ENCODE measurements around the gene TUBB. TPM values are rescaled to one million over a fixed set of nuclear protein-coding genes. Genes with fewer than 3 reads are reported as not detected.

Gene TUBB
- total and polyA plus RNA-seq, 4 experiments from 2014 or later = 74.8 to 300 (median 214) TPM

- intact Hi-C loops (cut with micrococcal nuclease) = no loop called here
- peaks cover 15 to 33% of the 10 kb centered on the region in 2 donors for H3K36me3 Mint-ChIP-seq
- H3K27ac ChIP-seq (ENCODE audit: low read depth, low read length) = peak overlapping the region; percentile 94
- H3K9me3 Mint-ChIP-seq = peaks cover 0 to 3% (median 0%) of the 10 kb centered on the region in 8 donors
- CTCF ChIA-PET (ENCODE audit: partially characterized antibody) = interaction anchor here (1.2 to 3.7 kb wide), 3 partner anchors 10 to 41 kb away, joined by 3 to 29 read pairs (median 26); no protein-coding TSS in a partner anchor
- no peaks in the 10 kb centered on the region for H3K9me3 ChIP-seq (ENCODE audit: control insufficient read depth in 1 of 2, low read length in 2 of 2)
- H3K4me3 Mint-ChIP-seq = peak overlapping the region; percentile 97 to 100 (median 99)
- H3K4me1 ChIP-seq (ENCODE audit: insufficient read depth, low read length) = peaks cover 40% of the 10 kb centered on the region
- DNase-seq = no peak
- no peaks in the 10 kb centered on the region for H3K36me3 ChIP-seq (ENCODE audit: insufficient read depth, low read length)
- H3K4me3 ChIP-seq (ENCODE audit: low read length in 2 of 2) = peak overlapping the region in 1 of 2 donors; percentile 100
- peak overlapping the region; percentile 85 to 99 (median 95) for H3K27ac Mint-ChIP-seq
- no peaks in the 10 kb centered on the region for H3K27me3 Mint-ChIP-seq
- H3K27me3 ChIP-seq (ENCODE audit: insufficient read depth, low read length) = no peaks in the 10 kb centered on the region
- POLR2A ChIA-PET (ENCODE audit: partially characterized antibody) = interaction anchor here (0.7 to 47.0 kb wide), 4 partner anchors 3 to 74 kb away, joined by 3 to 1474 read pairs (median 750); partner anchors contain the start of genes DHX16, MDC1, MRPS18B and NRM
- peaks cover 34 to 61% (median 41%) of the 10 kb centered on the region in 4 donors for H3K4me1 Mint-ChIP-seq
These were observed 31.6 kb upstream of the TUBB start for GRCh38 chr6:30688569-30688968.

- peak overlapping the region; percentile 94 for H3K27ac ChIP-seq (ENCODE audit: low read depth, low read length)
- Mint-ChIP-seq H3K36me3 (peaks cover 8 to 29% of the 10 kb centered on the region in 2 donors), H3K4me1 (peaks cover 34 to 61% (median 41%) of the 10 kb centered on the region in 4 donors), H3K9me3 (peaks cover 0 to 3% (median 0%) of the 10 kb centered on the region in 8 donors), H3K4me3 (peak overlapping the region; percentile 97 to 100 (median 99)), H3K27me3 (no peaks in the 10 kb centered on the region), H3K27ac (peak overlapping the region; percentile 83 to 99 (median 95))
- no peaks in the 10 kb centered on the region for H3K9me3 ChIP-seq (ENCODE audit: control insufficient read depth in 1 of 2, low read length in 2 of 2)
- no peak for DNase-seq
- H3K4me1 ChIP-seq (ENCODE audit: insufficient read depth, low read length) = peaks cover 40% of the 10 kb centered on the region
- ChIA-PET CTCF (ENCODE audit: partially characterized antibody) (interaction anchor here (0.8 to 3.7 kb wide), 4 partner anchors 11 to 42 kb away, joined by 3 to 29 read pairs (median 14); no protein-coding TSS in a partner anchor), POLR2A (ENCODE audit: partially characterized antibody) (interaction anchor here (4.7 to 47.0 kb wide), 3 partner anchors 4 to 75 kb away, joined by 27 to 1474 read pairs (median 1474); partner anchors contain the start of genes DHX16, MDC1, NRM and PPP1R18)
- intact Hi-C loops (cut with micrococcal nuclease) = no loop called here
- no peak overlapping the region for H3K4me3 ChIP-seq (ENCODE audit: low read length in 2 of 2)
- no peaks in the 10 kb centered on the region for H3K36me3 ChIP-seq (ENCODE audit: insufficient read depth, low read length)
- H3K27me3 ChIP-seq (ENCODE audit: insufficient read depth, low read length) = no peaks in the 10 kb centered on the region
These were observed 30.9 kb upstream of the TUBB start for GRCh38 chr6:30689022-30689865.

- H3K9me3 ChIP-seq (ENCODE audit: control insufficient read depth in 1 of 2, low read length in 2 of 2) = no peaks in the 10 kb centered on the region
- POLR2A ChIA-PET (ENCODE audit: partially characterized antibody) = interaction anchor here (4.7 to 47.0 kb wide), 3 partner anchors 4 to 75 kb away, joined by 27 to 1474 read pairs (median 1474); partner anchors contain the start of genes DHX16, MDC1, NRM and PPP1R18
- H3K4me1 ChIP-seq (ENCODE audit: insufficient read depth, low read length) = peaks cover 40% of the 10 kb centered on the region
- Mint-ChIP-seq H3K9me3 (peaks cover 0 to 3% (median 0%) of the 10 kb centered on the region in 8 donors), H3K4me3 (peak overlapping the region; percentile 78 to 93 (median 88)), H3K36me3 (peaks cover 6 to 24% of the 10 kb centered on the region in 2 donors), H3K4me1 (peaks cover 35 to 57% (median 41%) of the 10 kb centered on the region in 4 donors), H3K27ac (peak overlapping the region; percentile 83 to 96 (median 93)), H3K27me3 (no peaks in the 10 kb centered on the region)
- intact Hi-C loops (cut with micrococcal nuclease) = loop anchor here (1.0 kb wide), 1 partner anchor 8 kb away; no protein-coding TSS in a partner anchor
- no peaks in the 10 kb centered on the region for H3K27me3 ChIP-seq (ENCODE audit: insufficient read depth, low read length)
- CTCF ChIA-PET (ENCODE audit: partially characterized antibody) = interaction anchor here (0.8 to 3.7 kb wide), 4 partner anchors 11 to 41 kb away, joined by 3 to 29 read pairs (median 24); no protein-coding TSS in a partner anchor
- H3K36me3 ChIP-seq (ENCODE audit: insufficient read depth, low read length) = no peaks in the 10 kb centered on the region
- peak overlapping the region; percentile 46 for H3K27ac ChIP-seq (ENCODE audit: low read depth, low read length)
- DNase-seq = no peak
- H3K4me3 ChIP-seq (ENCODE audit: low read length in 2 of 2) = peak overlapping the region; percentile 68 to 76
These were observed 30.2 kb upstream of the TUBB start for GRCh38 chr6:30689985-30690384.

- H3K4me1 Mint-ChIP-seq = peaks cover 36 to 52% (median 41%) of the 10 kb centered on the region in 4 donors
- CTCF ChIA-PET (ENCODE audit: partially characterized antibody) = interaction anchor here (0.8 to 3.7 kb wide), 5 partner anchors 12 to 40 kb away, joined by 3 to 26 read pairs (median 12); no protein-coding TSS in a partner anchor
- intact Hi-C loops (cut with micrococcal nuclease) = loop anchor here (1.0 kb wide), 1 partner anchor 8 kb away; no protein-coding TSS in a partner anchor
- peaks cover 0 to 18% of the 10 kb centered on the region in 2 donors for H3K36me3 Mint-ChIP-seq
- no peaks in the 10 kb centered on the region for H3K27me3 Mint-ChIP-seq
- peak in 4 of 5 donors; percentile 49 to 59 (median 53) for DNase-seq
- Histone ChIP-seq H3K4me1 (ENCODE audit: insufficient read depth, low read length) (peaks cover 40% of the 10 kb centered on the region), H3K27me3 (ENCODE audit: insufficient read depth, low read length) (no peaks in the 10 kb centered on the region), H3K9me3 (ENCODE audit: control insufficient read depth in 1 of 2, low read length in 2 of 2) (no peaks in the 10 kb centered on the region), H3K36me3 (ENCODE audit: insufficient read depth, low read length) (no peaks in the 10 kb centered on the region), H3K4me3 (ENCODE audit: low read length in 2 of 2) (peak within 1 kb of the TSS; percentile 68 to 76), H3K27ac (ENCODE audit: low read depth, low read length) (peak within 1 kb of the TSS; percentile 46)
- H3K27ac Mint-ChIP-seq = peak within 1 kb of the TSS; percentile 83 to 96 (median 93)
- POLR2A ChIA-PET (ENCODE audit: partially characterized antibody) = interaction anchor here (4.7 to 47.0 kb wide), 3 partner anchors 5 to 76 kb away, joined by 27 to 1474 read pairs (median 1474); partner anchors contain the start of genes DHX16, MDC1, NRM and PPP1R18
- no peaks in the 10 kb centered on the region for H3K9me3 Mint-ChIP-seq
- H3K4me3 Mint-ChIP-seq = peak within 1 kb of the TSS; percentile 85 to 93 (median 90)
These were observed 29.5 kb upstream of the TUBB start, which contains the start of gene NRM for GRCh38 chr6:30690403-30691207. TSS of gene NRM (minus strand) at chr6:30690984. CDS start at chr6:30690974, 10 bp downstream.

GRCh38 chr6:30691208-30691847 lies 28.8 kb upstream of the TUBB start:
- H3K4me1 ChIP-seq (ENCODE audit: insufficient read depth, low read length) = peaks cover 40% of the 10 kb centered on the region
- no peaks in the 10 kb centered on the region for H3K36me3 ChIP-seq (ENCODE audit: insufficient read depth, low read length)
- H3K4me3 Mint-ChIP-seq = peak overlapping the region; percentile 85 to 91 (median 89)
- ChIA-PET POLR2A (ENCODE audit: partially characterized antibody) (interaction anchor here (4.7 to 47.0 kb wide), 3 partner anchors 6 to 77 kb away, joined by 27 to 1474 read pairs (median 1474); partner anchors contain the start of genes DHX16, MDC1, NRM and PPP1R18), CTCF (ENCODE audit: partially characterized antibody) (interaction anchor here (0.7 to 3.3 kb wide), 4 partner anchors 12 to 40 kb away, joined by 3 to 22 read pairs (median 8); no protein-coding TSS in a partner anchor)
- peak overlapping the region; percentile 49 to 96 (median 86) for H3K27ac Mint-ChIP-seq
- intact Hi-C loops (cut with micrococcal nuclease) = no loop called here
- DNase-seq = no peak
- H3K9me3 Mint-ChIP-seq = no peaks in the 10 kb centered on the region
- H3K4me1 Mint-ChIP-seq = peaks cover 35 to 47% (median 40%) of the 10 kb centered on the region in 4 donors
- H3K27me3 Mint-ChIP-seq = no peaks in the 10 kb centered on the region
- peak overlapping the region in 1 of 2 donors; percentile 68 for H3K4me3 ChIP-seq (ENCODE audit: low read length in 2 of 2)
- peak overlapping the region; percentile 46 for H3K27ac ChIP-seq (ENCODE audit: low read depth, low read length)
- H3K9me3 ChIP-seq (ENCODE audit: control insufficient read depth in 1 of 2, low read length in 2 of 2) = no peaks in the 10 kb centered on the region
- peaks cover 0 to 12% of the 10 kb centered on the region in 2 donors for H3K36me3 Mint-ChIP-seq
- no peaks in the 10 kb centered on the region for H3K27me3 ChIP-seq (ENCODE audit: insufficient read depth, low read length)

GRCh38 chr6:30696432-30696831 lies 23.7 kb upstream of the TUBB start:
- intact Hi-C loops (cut with micrococcal nuclease) = no loop called here
- POLR2A ChIA-PET (ENCODE audit: partially characterized antibody) = interaction anchor here (29.9 to 47.0 kb wide), 2 partner anchors 11 to 14 kb away, joined by 1474 read pairs; partner anchors contain the start of genes DHX16, MDC1, NRM and PPP1R18
- DNase-seq = no peak

More at GRCh38 chr6:30696432-30696831, 23.7 kb upstream of the TUBB start:
- peaks cover 1 to 5% of the 10 kb centered on the region in 2 donors for H3K36me3 Mint-ChIP-seq
- no peak overlapping the region for H3K4me3 Mint-ChIP-seq
- H3K4me3 ChIP-seq (ENCODE audit: low read length in 2 of 2) = no peak overlapping the region
- no peaks in the 10 kb centered on the region for H3K36me3 ChIP-seq (ENCODE audit: insufficient read depth, low read length)
- H3K9me3 Mint-ChIP-seq = no peaks in the 10 kb centered on the region
- CTCF ChIA-PET (ENCODE audit: partially characterized antibody) = interaction anchor here (0.8 to 2.0 kb wide), 4 partner anchors 15 to 34 kb away, joined by 3 to 9 read pairs (median 4); no protein-coding TSS in a partner anchor
- H3K4me1 Mint-ChIP-seq = peaks cover 3 to 7% (median 5%) of the 10 kb centered on the region in 4 donors
- no peak overlapping the region for H3K27ac Mint-ChIP-seq
- H3K9me3 ChIP-seq (ENCODE audit: control insufficient read depth in 1 of 2, low read length in 2 of 2) = no peaks in the 10 kb centered on the region
- peaks cover 3% of the 10 kb centered on the region for H3K4me1 ChIP-seq (ENCODE audit: insufficient read depth, low read length)
- H3K27me3 ChIP-seq (ENCODE audit: insufficient read depth, low read length) = no peaks in the 10 kb centered on the region
- no peaks in the 10 kb centered on the region for H3K27me3 Mint-ChIP-seq
- no peak overlapping the region for H3K27ac ChIP-seq (ENCODE audit: low read depth, low read length)
